Activated T-helper 9 cell treated with anti-CD3 and anti-CD28 coated beads, Interleukin-2, amount 50 U/mL, for 16 hours (primary cell): Measurements from ENCODE around the gene OPCML.

Experiments used
- DNase-seq: peaks from one replicate; pipeline ENCODE4 v3.0.0-alpha.2; 2020; ENCODE audit warnings: low read depth

The OPCML gene

GRCh38 chr11:132658004-132658403, 874.3 kb downstream of the OPCML start:
- no peak for DNase-seq

GRCh38 chr11:132655187-132655855, 877.0 kb downstream of the OPCML start:
- no peak for DNase-seq

GRCh38 chr11:132653237-132653636, 879.1 kb downstream of the OPCML start:
- no peak for DNase-seq

GRCh38 chr11:132650969-132651720, 881.2 kb downstream of the OPCML start:
- DNase-seq = no peak

GRCh38 chr11:132649277-132649676, 883.0 kb downstream of the OPCML start:
- no peak for DNase-seq

GRCh38 chr11:132648851-132649250, 883.5 kb downstream of the OPCML start:
- DNase-seq = no peak

GRCh38 chr11:132646890-132647289, 885.4 kb downstream of the OPCML start:
- no peak for DNase-seq

- DNase-seq = no peak
Observed at GRCh38 chr11:132644520-132645239, 887.6 kb downstream of the OPCML start.

- no peak for DNase-seq
Observed at GRCh38 chr11:132643239-132643638, 889.1 kb downstream of the OPCML start.

GRCh38 chr11:132640952-132641351, 891.3 kb downstream of the OPCML start:
- no peak for DNase-seq

- no peak for DNase-seq
Observed at GRCh38 chr11:132639986-132640385, 892.3 kb downstream of the OPCML start.

GRCh38 chr11:132639403-132639802, 892.9 kb downstream of the OPCML start:
- DNase-seq = no peak

GRCh38 chr11:132638423-132638822, 893.9 kb downstream of the OPCML start:
- DNase-seq = no peak

GRCh38 chr11:132636523-132636922, 895.8 kb downstream of the OPCML start:
- DNase-seq = no peak

- DNase-seq = no peak
Observed at GRCh38 chr11:132632641-132633124, 899.6 kb downstream of the OPCML start.

- no peak for DNase-seq
Observed at GRCh38 chr11:132631989-132632388, 900.3 kb downstream of the OPCML start.

GRCh38 chr11:132627981-132628380, 904.3 kb downstream of the OPCML start:
- DNase-seq = no peak

GRCh38 chr11:132626446-132626845, 905.9 kb downstream of the OPCML start:
- no peak for DNase-seq

GRCh38 chr11:132623511-132623910, 908.8 kb downstream of the OPCML start:
- no peak for DNase-seq

GRCh38 chr11:132621976-132622580, 910.2 kb downstream of the OPCML start:
- DNase-seq = no peak

- DNase-seq = no peak
Observed at GRCh38 chr11:132620423-132620822, 911.9 kb downstream of the OPCML start.

- no peak for DNase-seq
Observed at GRCh38 chr11:132610791-132611190, 921.5 kb downstream of the OPCML start.
